NCI-H774 (cell line): Measurements from ENCODE around the gene AADACL3.

Experiments
- DNase-seq: peaks from one replicate; lab custom pipeline; 2025; lab: John Stamatoyannopoulos, UW

AADACL3 gene

GRCh38 chr1:12769031-12769430, 53.1 kb downstream of the AADACL3 start:
- no peak for DNase-seq

- DNase-seq, result no peak
Measured at GRCh38 chr1:12769976-12770505, 54.1 kb downstream of the AADACL3 start.

GRCh38 chr1:12770620-12771019, 54.7 kb downstream of the AADACL3 start:
- no peak for DNase-seq

- DNase-seq, result no peak
Measured at GRCh38 chr1:12771186-12771585, 55.3 kb downstream of the AADACL3 start.

- DNase-seq, result no peak
Measured at GRCh38 chr1:12772520-12772919, 56.6 kb downstream of the AADACL3 start.

- no peak for DNase-seq
Measured at GRCh38 chr1:12773438-12773837, 57.5 kb downstream of the AADACL3 start, which contains the start of gene PRAMEF12. TSS of gene PRAMEF12 (plus strand) at chr1:12773738. CDS start at chr1:12774868, 1,130 bp downstream.

GRCh38 chr1:12774801-12775345, 59.0 kb downstream of the AADACL3 start:
- no peak for DNase-seq

GRCh38 chr1:12775443-12775842, 59.5 kb downstream of the AADACL3 start:
- no peak for DNase-seq

- no peak for DNase-seq
Measured at GRCh38 chr1:12776801-12777557, 61.1 kb downstream of the AADACL3 start.
